Small intestine (tissue), 7 donors: ENCODE results near the gene TPR. TPM values are rescaled to one million over a fixed set of nuclear protein-coding genes. Genes with fewer than 3 reads are reported as not detected.
"Not testable (repeated sequence)": the region's sequence is repeated elsewhere in the genome, so short reads cannot be mapped to it uniquely, and the experiment has no call there.

Experiments used
- DNase-seq, 2 donors: peaks; one replicate each; pipeline versions ENCODE4 v3.0.0 to v3.0.0-alpha.2; 2013
- FAIRE-seq: peaks from 2 replicates; lab custom pipeline; 2012; peaks lifted over from hg19 to GRCh38; lab: Jason Lieb, UNC
- H3K27ac ChIP-seq, 3 donors: one replicate each; pipeline ENCODE4 v1.5.1; 2013; ENCODE audit warnings: low read length in 2 of 3, mild to moderate bottlenecking in 2 of 3, control low read depth in 1 of 3, inconsistent platforms in 1 of 3, low read depth in 1 of 3, moderate library complexity in 1 of 3
- H3K27me3 ChIP-seq, 3 donors: one replicate each; pipeline ENCODE4 v1.6.1; 2013; ENCODE audit warnings: low read length in 3 of 3, inconsistent platforms in 1 of 3; ENCODE audit not compliant: control insufficient read depth in 3 of 3, insufficient read depth in 3 of 3
- H3K36me3 ChIP-seq, 3 donors: one replicate each; pipeline ENCODE4 v1.6.1; 2013; ENCODE audit warnings: low read length in 3 of 3, inconsistent platforms in 1 of 3, low read depth in 1 of 3, mild to moderate bottlenecking in 1 of 3, moderate library complexity in 1 of 3; ENCODE audit not compliant: control insufficient read depth in 3 of 3, insufficient read depth in 2 of 3
- H3K4me1 ChIP-seq, 3 donors: one replicate each; pipeline ENCODE4 v1.6.1; 2013; ENCODE audit warnings: low read length in 2 of 3, inconsistent platforms in 1 of 3, low read depth in 1 of 3, mild to moderate bottlenecking in 1 of 3, moderate library complexity in 1 of 3; ENCODE audit not compliant: control insufficient read depth in 3 of 3, insufficient read depth in 2 of 3
- H3K4me3 ChIP-seq, 3 donors: one replicate each; pipeline ENCODE4 v1.5.1; 2013; ENCODE audit warnings: low read length in 3 of 3, control low read depth in 1 of 3, inconsistent platforms in 1 of 3, low read depth in 1 of 3, mild to moderate bottlenecking in 1 of 3, moderate library complexity in 1 of 3
- H3K9me3 ChIP-seq, 2 donors: one replicate each; pipeline ENCODE4 v1.6.1; 2013; ENCODE audit warnings: low read depth in 1 of 2, low read length in 1 of 2; ENCODE audit not compliant: control insufficient read depth in 2 of 2, insufficient read depth in 1 of 2
- WGBS, 3 donors: extraction: QIAGEN DNeasy Blood & Tissue Kit; methylation state at CpG; one replicate each; pipeline ENCODE4 v1.1.7; 2013; 5-methylcytosine and 5-hydroxymethylcytosine counted together
- polyA plus RNA-seq, 4 donors: library from polyadenylated mRNA; stranded (reverse) in 3 of 4; unstranded in 1 of 4; fragments of 200-250 nt in 3 of 4; fragments of 120-200 nt in 1 of 4; gene quantifications; one replicate each; pipeline versions ENCODE4 v1.2.1 to v1.2.3, GENCODE V29; 2013
- donor health status: healthy with polysubstance abuse.
- donor health status: control.
- donor health status: control.
- donor health status: Bipolar disorder and iron deficiency.
- donor health status: healthy.

TPR gene
- polyA plus RNA-seq, 4 donors = 11.3 to 58.9 (median 28.7) TPM

DNA sequence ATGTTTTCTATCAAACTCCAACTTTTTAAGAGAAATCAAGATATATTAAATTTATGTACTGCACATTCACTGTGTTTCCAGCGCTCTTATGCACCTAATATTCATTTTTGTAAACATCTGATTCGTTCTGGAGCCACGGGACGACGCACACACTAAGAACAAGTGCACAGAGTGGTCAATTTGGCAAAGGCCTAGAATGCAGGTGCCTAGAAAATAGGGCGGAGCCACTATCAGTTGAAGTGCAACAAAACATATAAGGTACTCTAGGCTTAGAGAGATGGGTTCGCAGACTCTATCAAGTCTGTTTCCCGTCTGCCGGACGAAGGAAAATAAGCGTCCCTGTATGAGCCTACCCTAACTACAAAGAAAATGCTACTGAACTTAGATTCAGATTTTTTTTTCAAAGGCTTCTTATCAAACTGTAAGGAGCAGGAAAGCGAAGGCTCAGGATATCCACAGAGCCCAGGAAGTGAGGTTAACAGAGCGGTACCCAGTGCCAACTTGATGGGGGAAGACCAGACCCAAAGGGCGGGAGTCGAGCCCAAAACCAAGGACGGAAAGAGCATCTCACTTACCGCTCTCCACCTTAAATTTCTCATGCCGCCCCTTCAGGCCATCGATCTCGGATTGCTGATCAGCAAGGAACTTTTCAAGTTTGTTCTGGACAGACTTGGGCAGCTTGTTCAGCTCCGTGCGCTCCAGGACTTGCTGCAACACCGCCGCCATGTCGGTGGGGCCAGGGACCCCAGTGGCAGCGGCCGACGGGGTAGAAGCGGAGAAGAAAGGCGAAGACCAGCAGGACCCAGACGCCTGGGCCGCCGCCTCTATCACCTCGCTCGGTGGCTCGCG is 526 bp downstream of the TPR start:
- 0% methylated on average over 37 of the region's 37 CpGs for WGBS, 3 donors
- peaks cover 2 to 4% (median 3%) of the 10 kb centered on the region in 3 donors for H3K4me1 ChIP-seq
- H3K27ac ChIP-seq = peak overlapping the region; percentile 95 to 99 (median 99)

DNA sequence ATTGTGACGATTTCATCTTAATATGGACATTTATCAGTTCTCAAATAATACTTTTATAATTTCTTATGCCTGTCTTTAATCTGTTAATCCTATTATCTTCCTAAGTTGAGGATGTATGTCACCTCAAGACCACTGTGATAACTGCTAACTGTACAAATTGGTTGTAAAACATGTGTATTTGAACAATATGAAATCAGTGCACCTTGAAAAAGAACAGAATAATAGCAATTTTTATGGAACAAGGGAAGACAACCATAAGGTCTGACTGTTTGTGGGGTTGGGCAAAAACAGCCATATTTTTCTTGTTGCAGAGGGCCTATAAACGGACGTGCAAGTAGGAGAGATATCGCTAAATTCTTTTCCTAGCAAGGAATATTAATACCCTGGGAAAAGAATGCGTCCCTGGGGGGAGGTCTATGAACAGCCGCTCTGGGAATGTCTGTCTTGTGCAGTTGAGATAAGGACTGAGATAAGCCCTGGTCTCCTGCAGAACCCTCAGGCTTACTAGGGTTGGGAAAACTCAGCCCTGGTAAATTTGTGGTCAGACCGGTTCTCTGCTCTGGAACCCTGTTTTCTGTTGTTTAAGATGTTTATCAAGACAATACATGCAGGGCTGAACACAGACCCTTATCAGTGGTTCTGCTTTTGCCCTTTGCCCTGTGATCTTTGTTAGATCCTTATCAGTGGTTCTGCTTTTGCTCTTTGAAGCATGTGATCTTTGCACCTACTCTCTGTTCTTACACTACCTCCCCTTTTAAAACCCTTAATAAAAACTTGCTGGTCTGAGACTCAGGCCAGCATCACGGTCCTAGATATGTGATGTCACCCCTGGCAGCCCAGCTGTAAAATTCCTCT is 27.0 kb downstream of the TPR start:
- H3K4me1 ChIP-seq, H3K27me3 ChIP-seq, H3K9me3 ChIP-seq, H3K4me3 ChIP-seq, H3K27ac ChIP-seq, FAIRE-seq: not testable (repeated sequence)
- peak in 1 of 2 donors; percentile 35 for DNase-seq
- peaks cover 15 to 18% (median 16%) of the 10 kb centered on the region in 3 donors for H3K36me3 ChIP-seq
- WGBS, 3 donors = 86 to 89% (median 88%) methylated on average over 8 of the region's 8 CpGs

More for the DNA sequence above, 526 bp downstream of the TPR start:
- FAIRE-seq = no peak
- peak overlapping the region; percentile 73 to 80 (median 74) for H3K4me3 ChIP-seq
- H3K9me3 ChIP-seq = no peaks in the 10 kb centered on the region
- H3K27me3 ChIP-seq = no peaks in the 10 kb centered on the region
- peak; percentile 48 to 51 for DNase-seq
- peaks cover 0 to 6% (median under 1%) of the 10 kb centered on the region in 3 donors for H3K36me3 ChIP-seq

DNA sequence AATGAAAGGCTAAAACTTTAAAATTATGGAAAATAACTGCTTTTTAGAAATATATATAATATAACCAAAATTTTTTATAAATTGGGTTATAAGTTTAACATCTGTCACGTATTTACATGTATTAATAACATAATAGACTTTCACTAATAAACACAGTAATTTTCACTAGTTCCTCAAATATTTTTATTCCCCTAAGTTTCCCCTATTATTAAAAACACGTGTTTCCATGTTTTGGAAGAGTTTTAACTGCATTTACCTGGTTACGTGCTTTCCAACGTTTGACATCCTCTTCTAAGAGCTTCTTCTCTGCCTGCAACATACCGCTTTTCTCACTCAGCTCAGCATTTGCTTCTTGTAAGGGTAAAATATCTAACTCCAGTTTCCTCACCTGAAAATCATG is 34.3 kb downstream of the TPR start:
- Histone ChIP-seq H3K9me3 (no peaks in the 10 kb centered on the region), H3K27me3 (no peaks in the 10 kb centered on the region), H3K4me1 (no peaks in the 10 kb centered on the region), H3K27ac (no peak overlapping the region), H3K36me3 (peaks cover 14 to 24% (median 18%) of the 10 kb centered on the region in 3 donors), H3K4me3 (no peak overlapping the region)
- 93 to 95% (median 94%) methylated on average over 5 of the region's 5 CpGs for WGBS, 3 donors
- DNase-seq = no peak
- no peak for FAIRE-seq

DNA sequence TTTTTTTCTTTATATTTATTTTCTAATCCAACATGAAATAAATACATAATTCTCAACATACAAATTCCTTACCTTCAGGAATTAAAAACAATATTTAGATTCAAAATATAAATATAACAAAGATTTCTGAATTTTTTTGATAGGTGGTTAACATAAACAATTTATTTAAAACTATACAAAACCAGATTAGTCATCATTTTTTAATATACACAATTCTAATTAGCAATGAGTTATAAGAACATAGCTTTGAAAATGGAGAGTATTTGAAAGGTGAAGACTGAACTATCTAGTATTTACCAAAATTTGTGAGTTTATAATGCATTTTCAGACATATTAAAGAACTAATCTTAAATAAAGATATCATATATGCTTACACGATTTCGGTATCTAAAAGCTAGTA is 37.5 kb downstream of the TPR start:
- Histone ChIP-seq H3K4me3 (no peak overlapping the region), H3K27ac (no peak overlapping the region), H3K4me1 (no peaks in the 10 kb centered on the region), H3K27me3 (no peaks in the 10 kb centered on the region), H3K36me3 (peaks cover 13 to 22% (median 13%) of the 10 kb centered on the region in 3 donors), H3K9me3 (no peaks in the 10 kb centered on the region)
- DNase-seq = no peak
- 93 to 96% (median 94%) methylated on average over 2 of the region's 2 CpGs for WGBS, 3 donors
- FAIRE-seq = peak; percentile 26

DNA sequence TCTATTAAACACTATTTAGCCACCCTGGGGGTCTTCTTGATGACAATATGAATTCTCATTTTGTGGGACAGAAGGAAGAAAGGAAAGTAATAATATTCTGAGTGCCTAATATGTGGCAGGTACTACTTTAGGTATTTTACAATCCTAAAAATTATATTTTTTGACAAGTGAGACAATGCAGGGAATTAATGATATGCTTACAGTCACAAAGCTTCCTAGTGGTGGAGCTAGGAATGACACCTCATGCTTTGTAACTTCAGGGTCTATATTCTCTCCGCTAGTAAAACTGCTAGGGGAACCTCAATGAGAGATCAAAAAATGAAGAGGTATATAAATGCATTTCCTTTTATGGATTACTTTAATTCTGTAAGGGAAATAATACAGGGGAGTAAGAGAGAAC is 44.3 kb downstream of the TPR start:
- H3K4me3 ChIP-seq = no peak overlapping the region

DNA sequence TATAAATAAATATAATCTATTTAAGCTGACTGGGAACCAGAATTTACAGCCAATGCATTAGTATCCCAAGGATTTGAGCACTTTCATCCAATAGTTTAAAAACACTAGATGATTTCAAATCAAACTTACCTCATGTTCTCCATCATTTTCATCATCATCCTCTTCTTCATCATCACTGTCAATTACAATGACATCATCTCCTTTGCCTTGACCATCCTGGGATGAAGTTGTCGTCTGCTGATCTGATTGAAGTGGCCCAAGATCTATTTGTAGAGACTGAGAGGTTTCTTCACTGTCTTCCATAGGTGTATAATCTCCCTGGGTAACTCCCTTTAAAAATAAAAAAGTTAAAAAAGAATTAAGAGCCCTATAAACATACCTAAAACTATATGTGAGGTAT is 47.7 kb downstream of the TPR start:
- DNase-seq (no peak), FAIRE-seq (no peak)
- H3K27ac ChIP-seq = no peak overlapping the region
- no peaks in the 10 kb centered on the region for H3K9me3 ChIP-seq
- H3K4me3 ChIP-seq = no peak overlapping the region
- no peaks in the 10 kb centered on the region for H3K4me1 ChIP-seq
- H3K27me3 ChIP-seq = no peaks in the 10 kb centered on the region
- 96 to 97% (median 97%) methylated on average over 1 of the region's 1 CpG for WGBS, 3 donors
- H3K36me3 ChIP-seq = peaks cover 3 to 12% (median 7%) of the 10 kb centered on the region in 3 donors

More for the DNA sequence above, 44.3 kb downstream of the TPR start:
- Histone ChIP-seq H3K4me1 (no peaks in the 10 kb centered on the region), H3K36me3 (peaks cover 3 to 11% (median 7%) of the 10 kb centered on the region in 3 donors), H3K27me3 (no peaks in the 10 kb centered on the region), H3K27ac (no peak overlapping the region), H3K9me3 (no peaks in the 10 kb centered on the region)
- DNase-seq (no peak), FAIRE-seq (no peak)
- 97 to 100% (median 97%) methylated on average over 1 of the region's 1 CpG for WGBS, 3 donors

DNA sequence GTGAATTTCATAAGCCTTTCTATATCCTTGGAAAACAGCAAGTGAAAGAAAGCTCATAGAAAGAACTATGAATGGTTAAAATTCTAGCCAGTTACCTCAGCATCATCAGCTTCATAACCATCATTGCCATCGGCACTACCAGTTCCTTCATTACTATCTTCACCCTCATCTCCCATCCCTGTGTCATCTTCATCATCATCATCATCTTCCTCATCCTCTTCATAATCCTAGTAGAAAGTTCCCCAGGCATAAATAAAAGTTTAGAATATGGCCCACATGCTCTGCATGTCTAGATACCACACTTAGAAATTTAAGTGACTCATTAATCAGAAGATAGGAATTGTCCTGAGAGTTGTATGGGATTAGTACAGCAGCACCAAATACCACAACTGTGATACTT is 49.0 kb downstream of the TPR start:
- WGBS, 3 donors = 86 to 89% (median 86%) methylated on average over 1 of the region's 1 CpG
- Histone ChIP-seq H3K36me3 (peaks cover 3 to 13% (median 8%) of the 10 kb centered on the region in 3 donors), H3K27ac (no peak overlapping the region), H3K4me1 (no peaks in the 10 kb centered on the region), H3K27me3 (no peaks in the 10 kb centered on the region), H3K4me3 (no peak overlapping the region), H3K9me3 (no peaks in the 10 kb centered on the region)
- FAIRE-seq = no peak
- no peak for DNase-seq

DNA sequence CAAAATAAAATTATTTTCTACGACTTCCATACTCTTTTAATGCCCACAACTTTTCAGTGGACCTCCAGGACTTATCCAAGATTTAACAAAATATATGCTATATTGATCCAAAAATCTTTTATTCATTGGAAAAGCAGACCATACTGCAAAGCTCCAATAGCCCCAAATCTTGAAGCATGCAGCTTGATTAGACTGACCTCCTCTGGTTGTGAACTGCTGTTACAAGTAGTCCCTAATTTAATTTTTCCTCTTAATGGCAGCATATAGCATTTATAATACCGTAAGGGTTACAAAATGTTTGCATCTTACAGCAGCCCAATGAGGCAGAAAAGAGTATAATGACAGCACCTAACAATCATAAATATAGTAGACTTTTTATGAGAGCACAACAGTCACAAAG is 49.8 kb downstream of the TPR start:
- no peaks in the 10 kb centered on the region for H3K4me1 ChIP-seq
- no peaks in the 10 kb centered on the region for H3K9me3 ChIP-seq
- no peak for DNase-seq
- no peak for FAIRE-seq
- H3K4me3 ChIP-seq = no peak overlapping the region
- H3K27ac ChIP-seq = no peak overlapping the region
- peaks cover 5 to 14% (median 9%) of the 10 kb centered on the region in 3 donors for H3K36me3 ChIP-seq
- WGBS, 3 donors = 84 to 89% (median 87%) methylated on average over 2 of the region's 2 CpGs
- H3K27me3 ChIP-seq = no peaks in the 10 kb centered on the region
